Midbrain (tissue), 1 donor: ENCODE data around the gene MREG.
"Not testable (repeated sequence)": the region's sequence is repeated elsewhere in the genome, so short reads cannot be mapped to it uniquely, and the experiment has no call there.

Source experiments
- DNase-seq: peaks from one replicate; lab custom pipeline; 2025; lab: John Stamatoyannopoulos, UW

Gene MREG

DNA sequence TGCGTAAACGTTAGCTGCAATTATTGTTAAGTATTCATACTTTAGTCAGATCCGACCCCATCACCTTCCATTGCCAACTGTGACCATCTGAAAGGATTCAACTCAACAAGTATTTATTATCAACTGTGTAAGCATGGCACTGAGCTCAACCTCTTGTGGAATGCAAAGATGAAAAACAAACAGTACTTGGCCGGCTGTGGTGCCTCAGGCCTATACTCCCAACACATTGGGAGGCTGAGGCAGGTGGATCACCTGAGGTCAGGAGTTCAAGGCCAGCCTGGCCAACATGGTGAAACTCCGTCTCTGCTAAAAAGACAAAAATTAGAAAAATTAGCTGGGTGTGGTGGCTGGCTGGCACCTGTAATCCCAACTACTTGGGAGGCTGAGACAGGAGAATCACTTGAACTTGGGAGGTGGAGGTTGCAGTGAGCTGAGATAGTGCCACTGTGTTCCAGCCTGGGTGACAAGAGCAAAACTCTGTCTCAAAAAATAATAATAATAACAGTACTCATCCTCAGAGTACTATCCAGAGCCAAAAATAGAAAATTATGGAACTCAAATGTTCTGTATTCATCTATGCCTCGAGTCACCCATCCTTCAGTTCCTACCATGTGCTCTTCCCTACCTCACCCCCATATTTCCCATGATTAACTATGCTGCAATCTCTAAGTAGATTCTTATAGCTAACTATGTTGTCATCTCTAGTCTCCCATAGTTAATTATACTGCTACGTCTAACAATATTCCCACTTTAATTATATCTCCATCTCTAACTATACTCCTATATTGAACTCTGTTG lies 8.6 kb upstream of the MREG start:
- no peak for DNase-seq

DNA sequence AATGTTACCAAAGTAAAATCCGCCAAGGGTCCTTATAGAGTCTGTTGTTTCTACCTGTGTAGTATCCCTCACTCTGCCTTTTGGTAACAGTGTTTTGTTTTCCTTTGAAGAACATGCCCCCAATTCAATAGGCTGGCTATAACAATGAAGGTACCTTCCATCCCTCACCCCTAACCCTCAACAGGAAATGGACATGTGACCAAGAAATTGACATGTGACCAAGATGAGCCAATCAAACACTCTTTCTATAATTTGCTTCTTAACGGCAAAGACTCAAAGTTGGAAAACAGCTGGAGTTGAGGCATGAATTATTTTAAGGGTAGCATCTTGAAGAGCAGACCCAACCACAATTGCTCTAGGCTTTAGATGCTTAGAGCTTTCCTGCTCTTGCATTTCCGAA lies 5.4 kb upstream of the MREG start:
- DNase-seq = no peak

DNA sequence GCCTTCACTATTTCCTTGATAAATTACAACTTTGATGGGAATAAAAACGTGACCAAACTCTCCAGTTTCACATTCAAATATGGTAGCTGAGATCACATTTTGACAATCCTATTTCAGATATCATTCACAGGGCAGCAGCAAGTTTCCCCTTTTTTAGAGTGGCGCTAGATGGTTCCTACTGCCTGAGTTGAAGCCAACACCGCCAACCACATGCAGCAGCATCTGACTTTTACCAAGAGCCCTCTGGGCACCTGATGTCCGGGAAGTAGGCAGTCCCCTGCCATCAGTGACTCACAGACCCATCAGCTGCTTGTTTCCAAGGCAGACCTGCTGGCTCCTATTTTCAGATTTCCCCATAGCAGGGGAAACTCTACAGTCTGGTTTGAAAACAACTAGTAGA lies 4.0 kb upstream of the MREG start:
- no peak for DNase-seq

DNA sequence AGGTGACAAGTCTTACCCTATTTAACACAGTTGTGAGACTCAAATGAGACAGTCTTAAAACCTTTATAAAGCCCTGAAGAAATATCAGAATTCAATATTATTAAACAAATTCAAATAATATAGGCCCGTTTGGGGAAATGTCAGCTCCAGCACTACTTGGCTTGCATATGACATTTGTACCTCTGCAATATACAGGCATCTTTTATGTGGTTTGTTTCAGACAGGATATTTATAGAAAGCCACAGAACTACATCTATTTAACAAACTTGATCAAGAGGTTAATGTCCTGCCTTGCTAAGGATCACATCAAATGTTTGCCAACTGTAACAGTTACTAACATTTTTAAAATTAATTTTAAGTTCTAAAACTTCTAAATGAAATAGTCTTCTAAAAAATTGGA lies 3.2 kb upstream of the MREG start:
- no peak for DNase-seq

DNA sequence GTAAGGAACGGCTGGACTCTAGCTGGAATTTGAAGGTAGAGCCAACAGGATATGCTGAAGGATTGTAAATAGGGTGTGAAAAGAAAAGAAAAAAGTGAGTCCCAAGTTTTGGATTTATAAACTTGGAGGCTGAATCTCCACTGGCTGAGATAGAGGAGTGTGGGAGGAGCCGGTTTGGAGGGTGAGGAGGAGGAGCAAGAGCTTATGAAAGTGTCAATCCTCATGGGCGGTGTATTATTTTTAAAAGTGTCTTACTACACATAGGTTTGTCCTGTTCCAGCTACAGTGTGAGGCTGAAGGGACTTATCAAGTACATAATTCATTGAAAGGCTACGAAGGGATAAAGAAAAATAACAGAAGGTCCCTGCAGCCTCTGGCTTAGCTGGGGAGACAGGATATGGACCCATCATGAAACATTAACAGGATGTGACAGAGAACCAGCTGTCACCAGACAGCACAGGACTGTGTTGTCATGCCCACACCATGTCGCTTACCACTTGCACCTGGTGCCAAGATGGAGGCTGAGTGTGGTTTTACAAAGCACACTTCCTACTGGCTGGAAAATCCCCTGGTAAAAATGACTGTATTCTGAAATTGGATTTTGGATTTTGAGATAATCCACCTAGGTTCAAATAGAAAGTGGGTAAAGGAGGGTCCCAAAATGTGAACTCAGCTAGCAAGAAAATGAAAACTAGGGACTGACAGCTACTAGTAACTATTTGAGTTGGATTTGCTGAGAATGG lies 2.5 kb upstream of the MREG start:
- DNase-seq = no peak

DNA sequence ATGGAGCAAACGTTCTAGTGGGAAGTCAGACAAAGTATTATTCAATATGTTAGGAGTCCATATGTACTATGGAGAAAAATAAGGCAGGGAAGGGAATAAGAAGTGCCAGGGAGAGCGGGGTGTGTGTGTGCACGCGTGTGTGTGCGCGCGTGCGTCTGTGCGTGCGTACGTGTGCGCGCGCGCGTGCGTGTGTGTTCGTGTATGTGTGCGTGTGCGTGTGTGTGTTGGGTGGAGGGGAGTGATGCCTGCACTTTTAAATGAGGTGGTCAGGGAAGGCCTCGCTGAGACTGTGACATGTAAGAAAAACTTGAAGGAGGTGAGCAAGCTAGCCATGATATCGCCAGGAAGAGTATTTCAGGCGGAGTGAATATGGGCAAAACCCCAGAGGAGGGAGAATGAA lies 1.6 kb upstream of the MREG start:
- no peak for DNase-seq

DNA sequence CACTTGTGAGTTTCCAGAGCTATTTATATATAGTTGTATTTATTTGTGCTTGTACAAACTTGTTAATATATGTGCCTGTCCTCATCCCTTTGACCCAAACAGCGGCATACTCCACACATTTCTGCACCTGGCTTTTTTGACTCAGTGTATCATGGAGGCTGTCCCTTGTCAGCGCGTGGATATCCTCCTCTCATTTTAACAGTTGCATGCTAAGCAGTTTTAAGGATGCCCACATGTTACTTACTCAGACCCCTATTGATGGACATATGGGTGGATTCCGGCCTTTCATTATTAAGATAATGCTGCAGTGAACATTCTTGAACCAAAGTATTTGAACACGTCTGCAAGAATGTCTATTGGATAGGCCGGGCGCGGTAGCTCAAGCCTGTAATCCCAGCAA lies 655 bp upstream of the MREG start:
- DNase-seq = no peak

DNA sequence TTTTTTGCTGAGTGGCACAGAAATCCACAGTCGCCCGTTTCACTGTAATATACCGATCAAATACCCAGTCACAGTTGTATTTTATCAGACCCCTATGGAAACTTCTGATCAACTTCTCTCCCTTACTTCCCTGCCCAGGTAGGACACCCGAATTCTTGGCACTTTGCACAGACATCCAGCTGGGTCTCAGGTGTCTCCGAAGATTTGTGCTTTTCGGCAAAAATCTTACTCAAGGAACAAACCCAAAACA lies 596 bp downstream of the MREG start:
- DNase-seq = no peak

DNA sequence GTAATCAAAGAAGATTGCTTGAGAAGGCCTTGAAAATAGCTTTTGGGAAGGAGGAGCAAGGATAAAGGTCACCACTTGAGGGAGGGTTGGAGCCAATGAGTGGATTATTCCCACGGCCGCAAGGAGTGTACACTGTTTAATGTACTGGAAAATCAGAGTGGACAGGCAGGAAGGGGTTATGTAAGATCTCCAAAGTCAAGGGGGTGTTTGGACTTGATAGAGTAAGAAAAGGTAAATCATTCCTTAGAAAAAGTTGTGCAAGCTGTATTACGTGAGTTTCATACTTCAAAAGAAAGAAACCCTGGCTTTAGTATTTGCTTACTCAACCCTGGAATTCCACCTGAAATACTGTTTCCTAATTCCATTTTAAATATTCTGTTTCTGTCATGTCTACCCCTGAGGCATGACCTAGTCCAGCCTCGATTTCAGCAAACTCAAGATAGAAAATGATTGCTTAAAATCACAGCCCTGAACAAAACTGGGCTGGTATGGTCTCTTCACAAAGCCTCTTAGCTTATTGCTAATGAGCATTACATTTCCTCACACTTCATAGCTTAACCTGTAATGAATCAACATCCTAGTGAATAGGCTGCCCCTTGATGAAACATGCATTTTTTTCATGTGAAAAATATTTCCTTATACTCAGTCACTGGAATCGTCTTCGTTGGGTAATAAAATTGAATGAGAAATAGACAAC lies 1.1 kb downstream of the MREG start:
- DNase-seq = no peak

DNA sequence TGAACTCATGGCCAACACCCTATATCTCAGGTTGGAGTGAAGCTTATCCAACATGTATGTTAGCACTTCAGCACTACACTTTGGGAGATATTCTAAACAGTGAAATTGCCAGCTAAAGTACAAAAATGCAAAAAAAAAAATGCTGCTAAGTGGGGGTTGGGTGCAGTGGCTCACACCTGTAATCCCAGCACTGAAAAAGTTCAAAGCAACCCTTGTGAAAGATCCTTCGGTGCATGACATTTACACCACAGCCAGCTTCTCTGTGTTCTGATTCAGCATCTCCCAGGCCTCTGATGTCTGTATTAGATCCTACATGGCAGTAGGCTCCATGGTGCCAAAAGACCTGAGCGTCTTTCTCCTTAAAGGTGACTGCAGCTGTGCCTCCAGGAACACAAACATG lies 4.1 kb downstream of the MREG start:
- not testable (repeated sequence) for DNase-seq

DNA sequence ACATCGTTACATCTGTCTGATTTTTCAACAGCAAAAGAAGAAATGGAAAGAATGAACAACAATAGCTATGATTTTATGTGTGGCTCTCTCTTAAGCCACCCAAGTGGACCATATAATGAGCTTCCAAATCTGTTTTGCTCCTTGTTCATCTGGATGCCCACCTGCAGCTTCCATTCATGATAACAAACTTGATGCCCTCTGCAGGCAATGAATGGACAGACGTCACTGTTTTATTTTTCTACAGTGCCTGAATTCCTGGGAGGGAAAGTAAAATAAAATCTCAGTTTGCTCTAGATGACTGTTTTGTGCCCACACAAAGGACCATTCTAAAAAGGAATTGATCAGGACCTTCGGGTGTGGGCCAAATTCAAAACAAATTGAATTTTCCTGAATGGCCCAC lies 5.0 kb downstream of the MREG start:
- no peak for DNase-seq

DNA sequence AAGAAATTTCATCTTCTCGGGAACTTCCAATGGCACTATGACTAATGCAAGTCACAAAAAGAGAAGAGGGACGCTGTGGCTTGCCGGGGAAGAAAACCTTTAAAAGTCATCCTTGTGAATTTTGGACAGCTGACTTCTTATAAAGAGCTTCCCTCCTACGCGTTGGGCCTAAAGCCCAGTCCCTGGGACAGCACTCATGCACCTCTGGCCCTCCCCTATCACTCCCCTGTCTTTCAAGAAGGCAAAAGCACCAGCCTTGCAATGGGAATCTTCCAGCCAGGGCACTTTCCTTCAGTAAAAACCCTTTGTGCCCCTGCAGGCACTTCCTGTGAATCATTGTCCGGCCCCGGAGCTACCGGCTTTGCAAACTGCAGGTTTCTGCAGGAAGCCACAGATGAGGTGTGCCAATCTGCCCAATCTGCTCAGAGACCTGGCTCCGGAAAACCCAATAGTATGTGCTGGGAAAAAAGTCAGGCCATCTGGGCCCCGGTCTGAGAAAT lies 7.1 kb downstream of the MREG start:
- no peak for DNase-seq

DNA sequence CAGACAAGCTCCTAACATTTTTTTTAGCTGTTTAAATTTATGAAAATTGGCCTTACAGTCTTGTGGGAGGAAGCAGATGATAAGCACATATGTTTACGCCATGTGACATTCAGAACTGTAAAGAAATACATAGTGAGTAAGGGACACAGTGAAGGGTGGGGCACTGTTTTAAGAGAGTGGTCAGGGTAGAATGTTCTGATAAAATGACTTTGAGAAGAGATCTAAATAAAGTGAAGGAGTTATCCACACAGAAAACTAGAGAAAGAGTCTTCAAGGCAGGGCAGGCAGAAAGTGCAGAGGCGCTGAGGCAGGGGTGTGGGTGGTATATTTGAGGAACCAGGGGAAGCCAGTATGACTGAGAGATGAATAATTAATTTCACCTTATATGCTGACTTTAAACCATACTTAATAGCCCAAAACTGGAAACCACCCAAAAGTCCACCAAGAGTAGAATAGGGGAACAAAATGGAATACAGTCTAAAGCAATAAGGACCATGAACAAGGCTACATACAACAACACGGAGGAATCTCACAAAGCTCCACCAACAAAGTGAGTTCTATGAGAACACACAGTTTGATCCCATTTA lies 8.6 kb downstream of the MREG start:
- DNase-seq = no peak

DNA sequence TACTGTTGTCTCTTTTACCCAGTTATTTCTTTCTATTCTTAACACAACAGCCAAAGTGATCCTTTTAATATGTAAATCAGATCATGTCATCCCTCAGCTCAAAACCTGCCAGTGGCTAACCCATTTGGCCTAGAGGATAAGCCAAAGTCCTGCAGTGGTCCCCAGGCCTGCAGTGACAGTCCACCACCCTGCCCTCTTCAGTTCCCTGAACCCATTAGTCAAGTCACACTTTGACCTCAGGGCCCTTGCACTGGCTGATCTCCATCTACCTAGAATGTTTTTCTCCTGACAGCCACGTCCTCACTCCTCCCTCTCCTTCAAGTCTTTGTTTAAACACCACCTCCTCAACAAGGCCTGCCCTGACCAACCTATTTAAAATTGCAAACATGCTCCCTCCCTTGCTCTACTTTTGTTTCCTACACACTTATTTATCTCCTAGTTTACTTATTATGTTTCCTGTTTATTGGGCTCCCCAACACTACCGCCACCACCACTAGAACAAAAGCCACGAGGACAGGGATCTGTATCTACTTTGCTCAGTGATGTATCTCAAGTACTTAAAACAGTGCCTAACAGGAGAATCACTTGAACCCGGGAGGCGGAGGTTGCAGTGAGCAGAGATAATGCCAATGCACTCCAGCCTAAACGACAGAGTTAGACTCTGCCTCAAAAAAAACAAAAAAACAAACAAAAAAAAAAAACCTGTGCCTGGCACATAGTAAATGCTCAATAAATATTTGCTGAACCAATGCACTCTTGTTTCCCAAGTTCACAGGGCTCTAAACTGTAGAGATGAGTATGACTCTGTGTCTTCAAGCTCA lies 9.3 kb downstream of the MREG start:
- DNase-seq = no peak

DNA sequence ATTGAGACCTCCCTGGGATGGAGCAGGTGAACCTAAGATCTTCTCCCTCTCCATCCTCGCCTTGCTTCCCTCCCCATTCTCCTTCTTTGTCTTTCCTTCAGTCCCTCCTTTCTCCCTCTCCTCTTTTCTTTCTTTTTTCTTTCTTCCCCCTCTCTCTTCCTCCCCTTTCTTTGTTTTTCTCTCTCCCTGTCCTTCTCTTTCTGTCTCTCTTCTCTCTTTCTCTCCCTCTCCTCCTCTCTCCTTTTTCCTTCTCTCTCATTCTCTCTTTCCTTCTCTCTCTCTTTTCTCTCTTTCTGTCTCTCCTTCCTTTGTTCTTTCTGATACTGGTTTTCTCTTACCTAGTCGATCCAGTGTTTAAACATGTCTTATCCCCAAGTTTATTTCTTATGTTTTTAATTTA lies 10.7 kb downstream of the MREG start:
- no peak for DNase-seq

DNA sequence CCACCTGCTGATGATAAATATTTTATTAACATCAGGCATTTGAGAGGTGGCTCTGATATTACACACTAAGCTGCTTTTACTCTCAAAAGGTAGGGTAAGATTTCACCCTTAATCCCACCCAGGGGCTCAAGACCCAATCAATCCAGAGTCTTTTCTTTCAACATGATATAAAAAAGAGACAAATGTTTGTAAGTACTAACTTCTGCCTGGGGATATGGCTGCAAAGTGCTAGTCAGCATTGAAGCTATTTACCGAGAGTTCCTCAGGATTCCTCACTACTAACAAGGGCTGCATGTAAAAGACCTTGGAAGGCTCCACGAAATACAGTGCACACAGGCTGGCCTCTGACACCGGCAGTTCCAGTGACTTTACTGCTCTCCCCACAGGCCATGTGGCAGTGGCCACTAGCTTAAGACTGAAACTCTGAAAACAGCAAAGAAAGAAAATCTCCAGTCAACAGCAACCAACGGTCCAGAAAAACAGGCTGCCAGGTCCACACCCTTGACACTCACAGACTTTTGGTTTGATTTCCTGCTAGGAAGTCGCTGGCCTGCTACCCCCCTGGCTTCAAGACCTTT lies 11.2 kb downstream of the MREG start:
- no peak for DNase-seq

DNA sequence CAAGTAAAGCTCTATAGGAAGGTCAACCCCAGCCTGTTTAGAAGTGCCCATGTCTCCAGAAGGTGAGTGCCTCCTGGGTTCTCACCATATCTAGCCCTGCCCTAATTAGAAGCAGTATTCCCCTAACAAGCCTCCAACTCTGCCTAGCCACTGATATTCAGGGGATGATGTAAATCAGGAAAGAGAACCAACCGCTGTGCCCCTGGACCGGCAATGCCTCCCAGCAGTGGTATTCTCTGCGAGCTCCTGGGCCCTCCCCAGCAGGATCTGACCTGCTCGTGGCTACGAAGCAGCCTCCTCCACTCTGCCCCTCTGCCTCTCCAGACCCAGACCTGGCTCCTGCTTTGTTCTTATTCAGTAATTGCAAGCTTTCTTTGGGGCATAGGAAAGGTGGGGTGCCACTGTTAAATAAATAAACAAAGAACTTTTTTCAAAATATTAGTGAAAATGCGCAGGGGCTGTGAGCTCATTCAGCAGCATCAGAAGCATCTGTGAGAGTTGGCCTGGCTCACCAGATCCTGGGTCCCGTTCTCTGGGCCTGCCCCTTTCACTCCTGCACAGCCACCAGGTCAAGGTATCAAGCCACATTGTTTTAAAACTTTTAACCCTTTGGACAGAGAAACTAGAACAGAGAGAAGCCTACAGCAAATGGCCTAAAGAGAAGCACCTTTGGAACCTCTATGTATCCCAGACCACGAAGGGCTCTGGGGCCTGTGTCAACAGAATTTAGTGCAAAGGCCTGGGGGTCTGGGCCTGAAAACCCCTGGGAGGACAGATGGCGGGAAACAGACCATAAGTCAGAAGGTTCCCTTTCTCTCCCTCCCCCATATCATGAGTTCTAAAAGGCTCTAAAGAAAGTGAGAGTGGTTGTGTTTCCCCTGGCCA lies 11.9 kb downstream of the MREG start:
- DNase-seq = no peak

DNA sequence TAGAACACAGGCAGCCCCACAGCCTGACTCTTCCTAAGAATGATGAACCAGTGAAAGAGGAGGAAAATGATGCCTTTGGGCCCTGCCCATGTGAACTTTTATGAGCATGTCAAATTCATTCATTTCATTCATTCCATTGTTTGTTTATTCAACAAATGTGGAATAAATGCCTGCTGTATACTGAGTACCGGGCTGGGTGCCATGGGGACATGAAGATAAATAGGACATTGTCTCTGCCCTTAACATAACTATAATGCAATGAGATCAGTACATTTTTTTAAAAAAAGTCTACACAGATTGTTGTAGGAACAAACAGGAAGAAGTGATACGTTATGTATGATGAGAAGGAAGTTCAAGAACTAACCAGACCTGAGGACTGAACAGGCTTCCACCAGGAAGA lies 14.7 kb downstream of the MREG start:
- DNase-seq = peak; percentile 21

DNA sequence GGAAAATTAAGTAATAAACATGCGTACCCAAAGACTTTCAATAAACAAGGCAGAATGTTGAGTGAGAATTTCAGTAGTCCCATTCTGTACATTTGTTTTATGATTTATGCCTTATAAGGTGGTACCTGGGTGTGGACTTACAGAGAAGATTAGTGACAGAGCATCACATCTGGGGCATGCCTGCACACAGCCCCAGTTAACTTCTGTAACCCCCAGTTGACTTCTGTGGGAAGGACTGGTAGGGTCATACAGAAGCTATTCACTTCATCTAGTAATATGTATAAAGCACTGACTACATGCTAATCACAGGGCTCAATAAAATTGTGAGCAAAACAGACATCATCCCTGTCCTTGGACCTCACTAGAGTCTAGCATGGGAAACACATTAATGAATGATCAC lies 16.1 kb downstream of the MREG start:
- DNase-seq = no peak

DNA sequence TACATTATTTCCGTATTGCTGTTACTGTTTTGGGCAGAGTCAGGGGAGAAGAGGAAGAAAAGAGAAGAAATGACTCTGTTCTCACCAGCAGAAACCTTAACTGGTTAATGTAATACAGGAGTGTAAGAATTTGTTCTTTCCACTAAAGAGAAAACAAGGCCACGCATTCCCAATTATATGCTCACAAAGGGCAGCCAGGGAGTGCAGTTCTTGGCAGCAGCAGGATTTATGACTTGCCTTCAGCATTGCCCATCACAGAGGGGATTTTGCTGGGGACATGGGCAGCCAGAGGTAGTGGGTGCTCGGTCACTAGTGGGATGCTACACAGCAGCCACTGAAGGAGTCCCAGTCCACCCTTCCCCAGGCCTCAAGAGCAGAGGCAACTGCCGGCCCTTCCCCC lies 18.4 kb downstream of the MREG start:
- DNase-seq = no peak
